LNCaP clone FGC (cell line): Measurements from ENCODE around the gene WFIKKN1.

Experiments
- DNase-seq: peaks from one replicate; pipeline ENCODE4 v3.0.0-alpha.2; 2011; ENCODE audit warnings: low read depth
- H3K4me3 ChIP-seq: 2 replicates; pipeline ENCODE4 v1.5.1; 2011; ENCODE audit warnings: mild to moderate bottlenecking, low read depth, low read length, control low read depth
- TF ChIP-seq, protein P1 (sequence below): IDR thresholded peaks from 2 replicates; pipeline ENCODE4 v1.5.1; 2012; ENCODE audit warnings: mild to moderate bottlenecking; ENCODE audit not compliant: control insufficient read depth, insufficient read depth; ENCODE audit errors: extremely low read depth

The WFIKKN1 gene

GRCh38 chr16:674968-675883 lies 44.4 kb downstream of the WFIKKN1 start, which contains the start of gene RHBDL1:
TSS of gene RHBDL1 (plus strand) at chr16:675671. CDS start at chr16:675791, 120 bp downstream.
- TF ChIP-seq, protein P1, sequence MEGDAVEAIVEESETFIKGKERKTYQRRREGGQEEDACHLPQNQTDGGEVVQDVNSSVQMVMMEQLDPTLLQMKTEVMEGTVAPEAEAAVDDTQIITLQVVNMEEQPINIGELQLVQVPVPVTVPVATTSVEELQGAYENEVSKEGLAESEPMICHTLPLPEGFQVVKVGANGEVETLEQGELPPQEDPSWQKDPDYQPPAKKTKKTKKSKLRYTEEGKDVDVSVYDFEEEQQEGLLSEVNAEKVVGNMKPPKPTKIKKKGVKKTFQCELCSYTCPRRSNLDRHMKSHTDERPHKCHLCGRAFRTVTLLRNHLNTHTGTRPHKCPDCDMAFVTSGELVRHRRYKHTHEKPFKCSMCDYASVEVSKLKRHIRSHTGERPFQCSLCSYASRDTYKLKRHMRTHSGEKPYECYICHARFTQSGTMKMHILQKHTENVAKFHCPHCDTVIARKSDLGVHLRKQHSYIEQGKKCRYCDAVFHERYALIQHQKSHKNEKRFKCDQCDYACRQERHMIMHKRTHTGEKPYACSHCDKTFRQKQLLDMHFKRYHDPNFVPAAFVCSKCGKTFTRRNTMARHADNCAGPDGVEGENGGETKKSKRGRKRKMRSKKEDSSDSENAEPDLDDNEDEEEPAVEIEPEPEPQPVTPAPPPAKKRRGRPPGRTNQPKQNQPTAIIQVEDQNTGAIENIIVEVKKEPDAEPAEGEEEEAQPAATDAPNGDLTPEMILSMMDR = no peak
- H3K4me3 ChIP-seq = no peak within 1 kb of the TSS
- no peak for DNase-seq

DNA sequence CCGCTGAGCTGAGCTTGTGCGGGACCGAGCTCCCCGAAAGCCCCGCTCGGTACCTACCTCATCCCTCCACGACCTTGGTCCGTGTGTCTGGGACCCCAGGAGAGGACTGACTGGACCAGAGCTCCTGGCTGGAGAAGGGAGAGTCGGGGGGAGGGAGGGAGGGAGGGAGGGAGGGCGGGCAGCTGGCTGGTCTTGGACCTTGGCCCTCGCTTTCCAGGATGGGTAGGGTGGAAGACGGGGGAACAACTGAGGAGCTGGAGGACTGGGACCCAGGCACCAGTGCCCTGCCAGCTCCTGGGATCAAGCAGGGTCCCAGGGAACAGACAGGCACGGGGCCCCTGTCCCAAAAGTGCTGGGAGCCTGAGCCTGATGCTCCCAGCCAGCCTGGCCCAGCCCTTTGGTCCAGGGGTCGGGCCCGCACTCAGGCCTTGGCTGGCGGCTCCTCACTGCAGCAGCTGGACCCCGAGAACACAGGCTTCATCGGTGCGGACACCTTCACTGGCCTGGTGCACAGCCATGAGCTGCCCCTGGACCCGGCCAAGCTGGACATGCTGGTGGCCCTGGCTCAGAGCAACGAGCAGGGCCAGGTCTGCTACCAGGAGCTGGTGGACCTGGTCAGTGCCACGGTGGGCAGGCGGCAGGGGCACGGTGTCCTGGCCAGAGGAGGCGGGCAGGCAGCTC lies 45.2 kb downstream of the WFIKKN1 start:
- no peak for DNase-seq
- H3K4me3 ChIP-seq = no peak overlapping the region
- TF ChIP-seq, protein P1 = no peak

- TF ChIP-seq, protein P1 = no peak
- no peak for DNase-seq
- no peak overlapping the region for H3K4me3 ChIP-seq
Observed at GRCh38 chr16:676565-676902, 45.7 kb downstream of the WFIKKN1 start.

GRCh38 chr16:676913-677312 lies 46.1 kb downstream of the WFIKKN1 start:
- TF ChIP-seq, protein P1 = no peak
- H3K4me3 ChIP-seq = no peak overlapping the region
- DNase-seq = no peak

- TF ChIP-seq, protein P1 = no peak
- DNase-seq = no peak
- H3K4me3 ChIP-seq = no peak overlapping the region
Observed at GRCh38 chr16:677316-678190, 46.8 kb downstream of the WFIKKN1 start.

GRCh38 chr16:678209-678857 lies 47.5 kb downstream of the WFIKKN1 start:
- no peak for DNase-seq
- TF ChIP-seq, protein P1 = no peak
- no peak overlapping the region for H3K4me3 ChIP-seq
